IPS DF 6.9 (cell line): Measurements from ENCODE around the gene DNAJC1.

Experiments used
- DNase-seq: peaks from one replicate; pipeline ENCODE4 v3.0.0-alpha.2; 2013; ENCODE audit warnings: low read depth, low spot score
- H3K27ac ChIP-seq: one replicate; pipeline ENCODE4 v1.5.1; 2013; ENCODE audit warnings: low read length, control low read depth
- H3K27me3 ChIP-seq: 2 replicates; pipeline ENCODE4 v1.6.1; 2013; ENCODE audit warnings: mild to moderate bottlenecking, low read length; ENCODE audit not compliant: control insufficient read depth, insufficient read depth
- H3K36me3 ChIP-seq: 2 replicates; pipeline ENCODE4 v1.6.1; 2013; ENCODE audit warnings: low read length; ENCODE audit not compliant: control insufficient read depth, insufficient read depth
- H3K4me1 ChIP-seq: 2 replicates; pipeline ENCODE4 v1.6.1; 2013; ENCODE audit warnings: low read length; ENCODE audit not compliant: control insufficient read depth, insufficient read depth
- H3K4me3 ChIP-seq: 2 replicates; pipeline ENCODE4 v1.5.1; 2013; ENCODE audit warnings: mild to moderate bottlenecking, low read length
- H3K9me3 ChIP-seq: 2 replicates; pipeline ENCODE4 v1.6.1; 2013; ENCODE audit warnings: low read length, inconsistent platforms; ENCODE audit not compliant: control insufficient read depth, insufficient read depth
- WGBS: extraction: QIAGEN DNeasy Blood & Tissue Kit; methylation state at CpG from one replicate; pipeline ENCODE4 v1.1.7; 2013; ENCODE audit warnings: mixed read lengths, missing lambda C conversion rate; ENCODE audit not compliant: insufficient read length, insufficient coverage; 5-methylcytosine and 5-hydroxymethylcytosine counted together

The DNAJC1 gene

DNA sequence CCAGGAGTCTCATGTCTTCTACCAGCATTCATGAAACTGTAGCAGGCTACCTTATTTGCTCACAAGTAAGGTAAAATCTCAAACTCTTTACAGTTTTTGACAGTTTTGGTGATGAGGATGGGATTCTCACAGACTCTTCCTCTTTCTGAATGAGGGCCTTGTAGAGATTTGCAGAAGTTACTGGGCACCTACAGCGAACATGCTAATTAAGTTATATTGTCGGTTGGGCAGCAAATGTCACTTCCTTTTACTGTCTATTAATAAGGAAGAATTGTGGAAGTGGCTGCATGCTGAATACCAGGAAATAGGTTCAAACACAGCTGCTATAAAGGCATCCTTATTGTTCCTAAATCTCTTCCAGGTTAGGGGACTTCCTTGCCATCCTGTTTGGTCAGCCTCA, 189.6 kb downstream of the DNAJC1 start:
- H3K4me3 ChIP-seq = no peak overlapping the region
- no CpG with 5 or more reads among the region's 2 CpGs for WGBS
- no peak for DNase-seq

DNA sequence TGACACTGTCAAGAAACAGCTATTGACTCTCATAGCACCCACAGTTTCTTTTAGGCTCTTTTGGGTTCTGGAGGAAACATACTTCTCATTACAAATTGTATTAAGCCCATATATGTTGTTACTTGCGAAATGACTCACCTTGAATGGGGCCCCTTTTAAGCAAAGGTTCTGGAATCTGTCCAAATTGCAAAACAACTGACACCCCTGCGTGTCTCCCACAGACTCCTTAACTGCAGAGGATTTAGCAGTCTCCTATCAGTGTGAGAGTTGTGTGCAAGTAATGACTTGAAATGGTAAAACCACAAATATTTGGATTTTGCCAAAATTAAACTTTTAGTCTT, 192.3 kb downstream of the DNAJC1 start:
- no peak overlapping the region for H3K27ac ChIP-seq
- H3K9me3 ChIP-seq = no peaks in the 10 kb centered on the region
- H3K27me3 ChIP-seq = no peaks in the 10 kb centered on the region
- no peak for DNase-seq
- no peaks in the 10 kb centered on the region for H3K36me3 ChIP-seq
- no CpG with 5 or more reads among the region's 2 CpGs for WGBS
- no peak overlapping the region for H3K4me3 ChIP-seq
- no peaks in the 10 kb centered on the region; the same call in 1 of the 2 replicates for H3K4me1 ChIP-seq

More for the DNA sequence above, 189.6 kb downstream of the DNAJC1 start:
- H3K36me3 ChIP-seq = no peaks in the 10 kb centered on the region
- H3K27ac ChIP-seq = no peak overlapping the region
- H3K27me3 ChIP-seq = no peaks in the 10 kb centered on the region
- no peaks in the 10 kb centered on the region for H3K9me3 ChIP-seq
- H3K4me1 ChIP-seq = no peaks in the 10 kb centered on the region

DNA sequence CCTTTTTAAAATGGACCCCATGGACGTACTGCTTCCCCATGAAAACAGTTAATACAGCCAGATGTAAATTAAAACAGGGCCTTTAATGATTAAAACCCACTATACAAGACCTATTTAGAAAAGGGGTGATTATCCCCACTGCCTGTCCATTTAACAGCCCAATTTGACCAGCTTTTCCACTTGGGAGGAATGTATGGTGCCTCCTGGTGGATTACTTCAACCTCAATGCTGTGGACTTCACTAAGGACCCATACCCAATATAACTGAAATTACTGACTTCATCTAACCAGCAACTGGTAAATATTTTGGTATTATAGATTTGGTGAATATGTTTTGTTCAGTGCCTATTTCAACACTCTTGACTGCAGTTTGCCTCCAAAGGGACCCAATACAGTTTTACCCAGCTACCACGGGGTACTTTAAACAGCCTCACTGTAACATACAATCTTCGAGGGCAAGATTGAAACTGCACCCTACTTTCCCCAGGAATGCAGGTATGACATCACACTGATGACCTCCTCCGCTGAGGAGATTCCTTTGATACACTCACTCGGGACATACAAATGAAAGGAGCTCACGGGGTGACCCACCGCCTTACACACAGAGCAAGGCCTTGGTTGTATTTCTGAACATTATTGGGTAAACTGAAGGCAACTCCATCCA, 192.8 kb downstream of the DNAJC1 start:
- WGBS = no CpG with 5 or more reads among the region's 7 CpGs
- Histone ChIP-seq H3K36me3 (no peaks in the 10 kb centered on the region), H3K27ac (no peak overlapping the region), H3K4me3 (no peak overlapping the region), H3K27me3 (no peaks in the 10 kb centered on the region), H3K4me1 (no peaks in the 10 kb centered on the region; the same call in 1 of the 2 replicates), H3K9me3 (no peaks in the 10 kb centered on the region)
- DNase-seq = no peak

DNA sequence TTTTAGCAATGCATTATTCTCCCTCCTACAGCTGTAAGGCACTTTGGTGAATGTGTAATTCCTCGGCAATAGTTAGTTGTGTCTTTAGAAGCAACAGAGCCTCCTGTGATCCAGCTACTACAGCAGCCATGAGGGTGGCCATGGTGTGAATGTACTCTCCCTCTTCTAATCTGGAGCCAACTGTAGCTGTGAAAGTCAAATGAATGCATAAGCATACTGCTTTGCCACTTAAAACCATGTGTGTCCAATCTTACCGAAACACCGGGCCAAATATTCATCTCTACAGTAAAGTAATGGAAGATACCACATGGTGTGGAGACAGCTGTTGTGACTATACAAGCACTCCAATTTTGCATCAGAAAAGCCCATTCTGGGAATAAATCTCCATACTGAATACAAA, 195.0 kb downstream of the DNAJC1 start:
- H3K4me3 ChIP-seq = no peak overlapping the region
- WGBS = no CpG with 5 or more reads among the region's 3 CpGs
- no peak overlapping the region for H3K27ac ChIP-seq
- no peaks in the 10 kb centered on the region for H3K36me3 ChIP-seq
- no peaks in the 10 kb centered on the region; the same call in 1 of the 2 replicates for H3K4me1 ChIP-seq
- DNase-seq = no peak
- no peaks in the 10 kb centered on the region for H3K9me3 ChIP-seq
- H3K27me3 ChIP-seq = no peaks in the 10 kb centered on the region

DNA sequence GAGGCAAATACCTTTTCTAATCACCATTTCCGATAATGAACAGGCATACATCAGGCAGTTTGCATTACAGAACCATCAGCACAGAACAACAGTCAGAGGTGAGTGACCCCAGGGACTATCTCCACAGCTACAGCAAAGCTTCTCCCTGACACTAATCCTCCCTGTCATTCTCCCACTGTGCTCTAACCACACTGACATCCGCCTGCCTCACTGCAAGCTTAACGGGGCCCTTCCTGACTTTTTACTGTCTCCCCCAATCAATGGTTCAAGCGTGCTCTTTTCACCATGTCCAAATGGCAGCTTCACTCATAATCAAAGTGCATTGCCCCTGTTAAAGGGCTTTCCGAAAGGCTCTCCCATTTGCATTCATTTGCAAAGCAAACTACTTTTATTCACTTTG, 196.3 kb downstream of the DNAJC1 start:
- no peaks in the 10 kb centered on the region for H3K9me3 ChIP-seq
- no peak overlapping the region for H3K27ac ChIP-seq
- DNase-seq = peak; percentile 31
- no peak overlapping the region for H3K4me3 ChIP-seq
- no peaks in the 10 kb centered on the region; the same call in 1 of the 2 replicates for H3K4me1 ChIP-seq
- no peaks in the 10 kb centered on the region for H3K36me3 ChIP-seq
- no peaks in the 10 kb centered on the region for H3K27me3 ChIP-seq
- WGBS = no CpG with 5 or more reads among the region's 5 CpGs

DNA sequence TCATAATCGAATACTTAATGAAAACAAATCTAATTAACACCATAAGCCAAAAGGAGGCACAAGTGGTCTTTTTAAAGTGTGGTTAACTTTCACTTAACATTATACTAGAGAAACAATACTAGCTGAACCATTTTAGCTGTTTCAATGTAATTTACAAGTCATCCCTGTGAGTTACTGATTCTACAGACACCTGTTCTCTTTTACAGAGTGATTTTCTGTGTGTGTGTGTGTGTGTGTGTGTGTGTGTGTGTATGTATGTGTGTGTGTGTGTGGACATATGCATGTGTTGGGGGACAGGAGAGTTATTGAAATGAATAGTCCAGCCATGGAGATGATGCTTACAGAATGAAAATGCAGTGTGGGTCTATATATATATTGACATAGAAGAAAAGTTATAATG, 200.2 kb downstream of the DNAJC1 start:
- H3K4me1 ChIP-seq = no peaks in the 10 kb centered on the region; the same call in 1 of the 2 replicates
- DNase-seq = no peak
- WGBS = no CpG with 5 or more reads among the region's 1 CpG
- H3K9me3 ChIP-seq = no peaks in the 10 kb centered on the region
- no peaks in the 10 kb centered on the region for H3K27me3 ChIP-seq
- H3K36me3 ChIP-seq = no peaks in the 10 kb centered on the region
- H3K27ac ChIP-seq = no peak overlapping the region
- H3K4me3 ChIP-seq = no peak overlapping the region

DNA sequence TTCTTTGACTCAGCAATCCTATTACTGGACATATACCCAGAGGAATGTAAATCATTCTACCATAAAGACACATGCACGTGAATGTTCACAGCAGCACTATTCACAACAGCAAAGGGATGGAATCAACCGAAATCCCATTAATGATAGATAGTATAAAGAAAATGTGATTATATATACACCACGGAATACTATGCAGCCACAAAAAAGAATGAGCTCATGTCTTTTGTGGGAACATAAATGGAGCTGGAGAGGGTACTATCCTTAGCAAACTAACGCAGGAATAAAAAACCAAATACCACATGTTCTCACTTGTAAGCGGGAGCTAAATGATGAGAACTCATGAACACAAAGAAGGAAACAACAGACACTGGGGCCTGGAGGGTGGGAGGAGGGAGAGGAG, 201.9 kb downstream of the DNAJC1 start:
- Histone ChIP-seq H3K9me3 (no peaks in the 10 kb centered on the region), H3K4me3 (no peak overlapping the region), H3K27ac (no peak overlapping the region), H3K27me3 (no peaks in the 10 kb centered on the region), H3K4me1 (no peaks in the 10 kb centered on the region), H3K36me3 (no peaks in the 10 kb centered on the region)
- no CpG with 5 or more reads among the region's 5 CpGs for WGBS
- no peak for DNase-seq

DNA sequence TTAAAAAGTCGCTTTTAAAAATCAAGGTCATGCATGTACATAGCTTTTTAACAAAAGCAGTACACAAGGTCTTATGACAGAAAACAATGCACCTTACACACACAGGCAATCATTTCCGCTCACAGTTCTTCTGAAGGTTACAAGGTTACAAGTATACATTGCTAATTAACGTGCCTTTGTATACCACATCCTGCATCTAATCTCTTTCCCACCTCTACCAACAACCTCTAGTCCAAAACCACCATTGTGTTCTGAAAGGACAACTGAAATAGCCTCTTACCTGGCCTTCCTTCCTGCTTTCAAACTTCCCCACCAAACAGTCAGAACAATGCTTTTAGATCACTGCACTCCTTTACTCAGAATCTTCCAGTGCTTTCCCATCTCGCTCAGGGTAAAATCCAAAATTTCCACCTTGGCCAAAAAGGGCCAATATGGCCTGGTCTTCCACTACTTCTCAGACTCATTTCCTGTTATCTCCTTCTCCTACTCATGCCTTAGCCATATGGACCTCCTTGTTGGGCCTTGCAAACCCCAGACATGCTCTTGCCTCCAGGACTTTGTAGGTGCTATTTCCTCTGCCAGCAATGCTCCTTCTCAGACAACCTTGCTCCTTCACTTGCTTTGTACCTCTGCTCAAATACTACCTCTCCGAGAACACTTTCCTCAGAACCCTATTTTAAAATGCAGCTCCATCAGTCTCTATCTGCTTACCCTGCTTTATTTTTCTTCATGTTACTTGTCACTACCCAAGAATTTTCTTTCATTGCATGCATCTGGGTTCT, 205.4 kb downstream of the DNAJC1 start:
- H3K4me3 ChIP-seq = no peak overlapping the region
- DNase-seq = no peak
- no peaks in the 10 kb centered on the region for H3K9me3 ChIP-seq
- no peak overlapping the region for H3K27ac ChIP-seq
- WGBS = no CpG with 5 or more reads among the region's 5 CpGs
- no peaks in the 10 kb centered on the region for H3K4me1 ChIP-seq
- no peaks in the 10 kb centered on the region for H3K27me3 ChIP-seq
- H3K36me3 ChIP-seq = no peaks in the 10 kb centered on the region

DNA sequence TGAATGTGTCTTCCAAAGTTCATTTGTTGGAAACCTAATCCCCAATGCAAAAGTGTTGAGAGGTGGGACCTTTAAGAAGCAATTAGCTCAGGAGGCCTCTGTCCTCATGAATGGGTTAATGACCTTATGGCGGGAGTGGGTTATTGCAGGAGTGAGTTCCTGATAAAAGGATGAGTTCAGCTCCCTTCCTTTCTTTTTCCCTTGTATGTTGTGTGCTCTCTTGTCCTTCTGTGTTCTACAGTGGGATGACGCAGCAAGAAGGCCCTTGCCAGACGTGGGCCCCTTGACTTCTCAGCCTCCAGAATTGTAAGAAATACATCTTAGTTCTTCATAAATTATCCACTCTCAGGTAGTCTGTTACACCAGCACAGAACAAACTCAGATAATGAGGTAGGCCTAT, 206.0 kb downstream of the DNAJC1 start:
- Histone ChIP-seq H3K4me1 (no peaks in the 10 kb centered on the region), H3K4me3 (no peak overlapping the region), H3K9me3 (no peaks in the 10 kb centered on the region), H3K36me3 (no peaks in the 10 kb centered on the region), H3K27ac (no peak overlapping the region), H3K27me3 (no peaks in the 10 kb centered on the region)
- no CpG with 5 or more reads among the region's 3 CpGs for WGBS
- no peak for DNase-seq

DNA sequence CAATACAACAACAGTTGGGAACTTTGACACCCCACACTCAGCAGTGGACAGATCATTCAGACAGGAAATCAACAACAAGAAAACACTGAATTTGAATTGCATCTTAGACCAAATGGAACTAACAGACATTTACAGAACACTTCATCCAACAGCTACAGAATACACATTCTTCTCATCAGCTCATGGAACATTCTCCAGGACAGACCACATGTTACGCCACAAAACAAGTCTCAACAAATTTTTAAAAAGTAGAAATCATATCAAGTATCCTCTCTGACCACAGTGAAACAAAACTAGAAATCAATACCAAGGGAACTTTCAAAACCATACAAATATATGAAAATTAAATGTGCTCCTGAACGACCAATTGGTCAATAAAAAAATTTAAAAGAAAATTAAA, 212.3 kb downstream of the DNAJC1 start:
- no peak for DNase-seq
- Histone ChIP-seq H3K36me3 (no peaks in the 10 kb centered on the region), H3K27ac (no peak overlapping the region), H3K9me3 (no peaks in the 10 kb centered on the region), H3K27me3 (no peaks in the 10 kb centered on the region), H3K4me1 (peaks cover 2% of the 10 kb centered on the region; the same call in 1 of the 2 replicates), H3K4me3 (no peak overlapping the region)
- no CpG with 5 or more reads among the region's 2 CpGs for WGBS

DNA sequence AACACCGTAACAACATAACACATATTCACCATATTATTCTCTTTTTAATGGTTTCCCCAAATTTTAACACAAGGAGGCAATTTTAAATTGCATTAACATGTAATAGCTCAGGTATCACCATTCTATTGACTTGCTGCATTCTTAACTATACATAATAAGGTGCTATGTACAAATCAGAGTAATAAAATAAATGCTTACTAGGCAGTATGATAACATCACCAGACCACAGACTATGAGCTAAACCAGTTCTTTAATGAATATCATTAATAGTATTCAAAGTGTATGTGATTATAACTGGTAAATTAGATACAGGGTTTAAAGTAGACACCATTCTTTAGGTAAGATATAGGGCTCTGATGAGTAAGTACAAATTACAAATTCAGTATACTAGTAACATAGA, 226.6 kb downstream of the DNAJC1 start:
- no peaks in the 10 kb centered on the region for H3K27me3 ChIP-seq
- H3K4me1 ChIP-seq = no peaks in the 10 kb centered on the region
- no peaks in the 10 kb centered on the region for H3K36me3 ChIP-seq
- H3K27ac ChIP-seq = no peak overlapping the region
- no peak overlapping the region for H3K4me3 ChIP-seq
- DNase-seq = no peak
- WGBS = 100% methylated on average over 1 of the region's 1 CpG
- H3K9me3 ChIP-seq = no peaks in the 10 kb centered on the region
